GM12801 (cell line): ENCODE results near the gene TCERG1L.

Experiments
- CTCF ChIP-seq: IDR thresholded peaks from one replicate; pipeline ENCODE4 v1.5.1; 2011; ENCODE audit warnings: control low read depth; ENCODE audit not compliant: insufficient read length; ENCODE audit errors: extremely low read depth

TCERG1L gene

DNA sequence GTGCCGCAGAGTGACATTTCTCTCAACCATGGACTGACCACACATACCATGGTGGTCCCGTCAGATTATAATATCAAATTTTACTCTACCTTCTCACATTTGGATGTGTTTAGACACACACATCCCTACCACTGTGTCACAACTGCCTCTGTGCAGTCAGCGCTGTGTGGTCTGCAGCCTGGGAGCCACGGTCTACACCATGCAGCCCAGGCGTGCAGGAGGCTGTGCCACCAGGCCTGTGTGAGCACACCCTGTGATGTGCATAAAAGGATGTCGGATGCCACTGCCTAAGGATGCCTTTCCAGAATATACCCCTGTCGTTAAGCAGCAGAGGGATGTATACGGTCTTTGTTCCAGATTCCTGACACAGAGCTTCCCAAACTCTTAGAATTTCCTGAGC lies 150.4 kb downstream of the TCERG1L start:
- TF ChIP-seq CTCF: no peak

GRCh38 chr10:131160219-131160875 lies 151.2 kb downstream of the TCERG1L start:
- no peak for TF ChIP-seq CTCF

DNA sequence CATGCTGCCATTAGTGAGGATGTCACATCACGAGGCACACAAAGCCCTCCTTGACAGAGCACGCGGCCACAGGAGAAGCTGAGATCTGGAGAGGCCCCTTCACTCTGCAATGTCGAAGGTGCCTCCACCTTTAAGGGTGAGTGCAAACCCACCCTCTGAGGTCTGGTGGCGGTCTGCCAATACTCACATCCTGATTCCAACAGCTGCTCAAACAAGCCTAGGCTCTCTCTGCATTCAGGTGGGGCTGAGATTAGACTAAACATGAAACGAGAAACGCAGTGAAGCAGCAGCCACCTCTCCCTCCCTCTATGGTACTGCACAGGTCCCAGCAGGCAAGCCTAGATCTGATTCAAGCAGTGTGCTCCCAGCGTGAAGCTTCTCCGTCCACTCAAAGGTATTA lies 151.8 kb downstream of the TCERG1L start:
- TF ChIP-seq CTCF: no peak

DNA sequence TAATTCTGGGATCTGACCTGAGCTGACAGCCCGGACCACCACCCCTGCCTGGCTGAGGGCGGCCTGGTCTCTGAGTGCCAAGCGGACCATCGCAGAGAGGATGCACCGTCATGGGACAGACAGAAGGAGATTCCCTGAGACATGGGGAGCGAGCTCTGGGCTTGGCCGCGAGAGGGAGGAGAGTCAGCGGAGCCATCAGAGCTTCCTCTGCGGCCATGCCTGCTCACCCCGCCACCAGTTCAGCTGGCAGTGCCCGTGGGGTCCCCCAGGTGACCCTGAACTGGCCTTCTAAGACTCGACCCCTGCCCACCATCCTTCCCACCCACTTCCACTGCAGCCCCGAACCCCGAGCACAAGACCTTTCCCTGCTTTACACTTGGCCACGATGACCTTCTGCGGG lies 152.8 kb downstream of the TCERG1L start:
- TF ChIP-seq CTCF: no peak

DNA sequence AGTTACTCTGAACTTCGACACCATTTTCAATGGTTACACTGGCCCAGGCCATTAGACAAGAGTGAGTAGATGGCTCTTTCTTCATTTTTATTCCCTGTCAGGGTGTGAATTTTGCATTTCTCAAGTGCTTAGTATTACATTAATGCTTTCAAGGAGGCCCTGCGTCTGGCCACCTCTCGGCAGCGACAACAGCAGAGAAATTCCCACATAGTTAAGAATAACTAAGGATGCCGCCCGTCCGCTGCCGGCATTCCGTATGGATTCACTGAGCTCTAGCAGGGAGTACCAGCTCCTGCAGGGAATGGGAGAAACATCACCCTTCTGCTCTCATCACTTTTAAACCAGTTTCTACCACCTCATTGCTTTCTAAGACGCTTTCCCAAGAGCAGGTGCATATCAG lies 153.6 kb downstream of the TCERG1L start:
- no peak for TF ChIP-seq CTCF

GRCh38 chr10:131155876-131156230 lies 155.7 kb downstream of the TCERG1L start:
- TF ChIP-seq CTCF: no peak

DNA sequence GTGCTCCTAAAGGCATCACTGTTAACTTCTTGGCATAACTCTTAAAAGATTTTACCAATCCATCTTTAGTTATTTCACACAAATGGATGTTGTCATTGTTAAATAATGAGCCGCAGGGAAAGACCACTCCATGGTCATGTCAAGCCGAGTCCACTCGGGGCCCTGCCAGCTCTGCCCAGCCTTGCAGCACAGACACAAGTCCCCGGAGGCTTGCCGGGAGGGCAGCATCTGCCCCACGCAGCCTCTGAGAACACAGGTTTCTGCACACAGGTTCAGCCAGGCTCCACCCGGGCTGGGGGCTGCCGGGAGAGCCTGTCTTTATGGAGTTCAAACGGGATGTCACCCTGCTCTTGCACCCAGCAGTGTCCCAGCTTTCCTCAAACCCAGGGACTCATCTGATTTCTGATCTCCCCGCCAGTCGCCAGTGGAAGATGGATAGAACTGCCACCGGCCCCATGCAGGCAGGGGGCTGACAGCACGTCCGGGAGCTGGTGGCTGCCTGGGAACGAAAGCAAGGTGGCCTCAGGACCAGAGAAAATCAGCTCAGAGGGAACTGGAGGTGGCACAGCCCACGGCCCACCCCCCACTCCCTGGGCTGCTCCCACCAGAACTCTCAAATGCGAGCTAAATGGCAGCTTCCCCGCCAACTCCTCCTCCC lies 156.2 kb downstream of the TCERG1L start:
- TF ChIP-seq CTCF: no peak
